WTC11 (cell line): ENCODE measurements around the gene SIGLEC1.

Source experiments
- CREB1 ChIP-seq: sonication (generic); formaldehyde crosslinking; IDR thresholded peaks from 2 replicates; pipeline ENCODE4 v1.8.0; 2023; ENCODE audit warnings: mild to moderate bottlenecking, missing genetic modification reagents
- CTCF ChIP-seq: fragments of 200-600 bp; IDR thresholded peaks from 2 replicates; pipeline ENCODE4 v1.8.0; 2022; ENCODE audit warnings: antibody characterized with exemption
- HMGXB4 ChIP-seq: sonication (generic); formaldehyde crosslinking; IDR thresholded peaks from 2 replicates; pipeline ENCODE4 v1.8.1; 2023; ENCODE audit warnings: mild to moderate bottlenecking, moderate library complexity, missing genetic modification reagents
- JUN ChIP-seq: sonication (generic); formaldehyde crosslinking; IDR thresholded peaks from 2 replicates; pipeline ENCODE4 v1.8.0; 2023; ENCODE audit warnings: mild to moderate bottlenecking, missing genetic modification reagents
- KAT7 ChIP-seq: sonication (generic); formaldehyde crosslinking; IDR thresholded peaks from 2 replicates; pipeline ENCODE4 v1.8.1; 2023; ENCODE audit warnings: missing genetic modification reagents, mild to moderate bottlenecking, borderline replicate concordance
- MAX ChIP-seq: sonication (generic); formaldehyde crosslinking; IDR thresholded peaks from 2 replicates; pipeline ENCODE4 v1.8.0; 2022; ENCODE audit warnings: mild to moderate bottlenecking, missing genetic modification reagents
- USF1 ChIP-seq: sonication (generic); formaldehyde crosslinking; IDR thresholded peaks from 2 replicates; pipeline ENCODE4 v1.8.0; 2022; ENCODE audit warnings: mild to moderate bottlenecking, missing genetic modification reagents
- ZBTB21 ChIP-seq: sonication (generic); formaldehyde crosslinking; IDR thresholded peaks from 2 replicates; pipeline ENCODE4 v1.8.1; 2023; ENCODE audit warnings: mild to moderate bottlenecking, missing genetic modification reagents, borderline replicate concordance

GRCh38 chr20:3693376-3693775 lies 19.0 kb downstream of the SIGLEC1 start:
- no peak for TF ChIP-seq CTCF
- TF ChIP-seq JUN = no peak
- no peak for TF ChIP-seq ZBTB21 (CRISPR knock-in tag)
- no peak for TF ChIP-seq MAX (CRISPR knock-in tag)
- no peak for TF ChIP-seq KAT7 (CRISPR knock-in tag)
- no peak for TF ChIP-seq HMGXB4
- TF ChIP-seq USF1 (CRISPR knock-in tag) = no peak
- TF ChIP-seq CREB1 (CRISPR knock-in tag) = no peak
